Measurements from ENCODE around the gene DECR2. TPM values are rescaled to one million over a fixed set of nuclear protein-coding genes. Genes with fewer than 3 reads are reported as not detected.

DECR2 gene
- total RNA-seq, 1 experiment from 2014 or later: 5.9 TPM

DNA sequence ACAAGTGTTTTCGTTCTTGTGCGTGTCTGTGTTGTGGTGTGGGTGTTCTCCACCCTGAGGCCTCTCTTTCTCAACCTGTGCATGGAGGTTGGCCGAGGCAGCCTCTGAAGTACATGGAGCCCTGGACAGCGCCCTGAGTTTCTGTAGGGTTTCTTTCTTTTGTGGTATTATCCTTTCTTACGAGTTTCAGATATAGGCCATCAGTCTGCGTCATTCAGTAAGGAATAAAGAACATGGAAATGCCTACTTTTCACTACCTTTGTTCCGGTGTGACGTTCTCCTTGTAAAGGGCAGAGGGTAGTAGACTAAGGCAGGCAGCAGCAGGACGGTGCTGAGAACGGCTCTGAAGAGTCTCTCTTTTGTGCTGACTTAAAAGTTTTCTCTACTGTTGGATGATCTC is 42.3 kb downstream of the DECR2 start:
- no peak for DNase-seq (ENCODE audit: low spot score)

DNA sequence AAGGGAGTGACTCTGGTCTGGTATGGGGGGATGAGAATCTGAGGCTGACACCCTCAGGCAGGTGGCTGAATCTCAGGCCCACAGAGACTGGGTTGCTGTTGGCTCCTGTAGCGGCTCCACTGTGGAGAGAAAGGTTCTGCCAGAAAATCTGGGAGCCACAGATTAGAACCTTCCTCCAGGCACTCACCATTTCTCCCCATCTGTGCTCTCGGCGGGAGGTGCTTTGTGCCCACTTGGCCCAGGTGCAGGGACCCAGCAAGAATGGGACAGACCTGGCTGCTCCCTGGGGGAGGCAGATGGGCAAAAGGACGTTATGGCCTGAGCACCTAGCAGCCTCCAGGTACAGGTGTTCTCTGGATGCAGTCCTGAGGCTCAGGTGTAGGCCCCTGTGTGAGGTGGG is 43.9 kb downstream of the DECR2 start:
- DNase-seq (ENCODE audit: low spot score): no peak

DNA sequence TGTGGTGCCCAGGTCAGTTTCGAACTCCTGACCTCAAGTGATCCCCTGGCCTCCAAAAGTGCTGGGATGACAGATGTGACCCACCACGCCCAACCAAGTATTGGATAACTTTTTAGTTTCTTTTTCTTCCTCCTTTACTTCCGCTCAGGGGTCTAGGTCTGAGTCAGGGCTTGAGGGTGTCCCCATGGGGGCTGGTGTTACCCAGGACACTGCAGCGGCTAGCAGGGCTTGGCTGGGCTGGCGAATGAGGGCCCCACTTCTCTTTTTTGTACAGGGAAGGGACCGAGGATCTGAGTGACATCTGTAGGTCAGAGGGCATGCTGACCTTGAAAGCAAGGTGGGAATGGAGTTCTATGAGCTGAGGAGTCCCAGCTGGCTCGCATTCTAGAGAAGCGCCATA is 48.7 kb downstream of the DECR2 start:
- DNase-seq (ENCODE audit: low spot score): no peak

DNA sequence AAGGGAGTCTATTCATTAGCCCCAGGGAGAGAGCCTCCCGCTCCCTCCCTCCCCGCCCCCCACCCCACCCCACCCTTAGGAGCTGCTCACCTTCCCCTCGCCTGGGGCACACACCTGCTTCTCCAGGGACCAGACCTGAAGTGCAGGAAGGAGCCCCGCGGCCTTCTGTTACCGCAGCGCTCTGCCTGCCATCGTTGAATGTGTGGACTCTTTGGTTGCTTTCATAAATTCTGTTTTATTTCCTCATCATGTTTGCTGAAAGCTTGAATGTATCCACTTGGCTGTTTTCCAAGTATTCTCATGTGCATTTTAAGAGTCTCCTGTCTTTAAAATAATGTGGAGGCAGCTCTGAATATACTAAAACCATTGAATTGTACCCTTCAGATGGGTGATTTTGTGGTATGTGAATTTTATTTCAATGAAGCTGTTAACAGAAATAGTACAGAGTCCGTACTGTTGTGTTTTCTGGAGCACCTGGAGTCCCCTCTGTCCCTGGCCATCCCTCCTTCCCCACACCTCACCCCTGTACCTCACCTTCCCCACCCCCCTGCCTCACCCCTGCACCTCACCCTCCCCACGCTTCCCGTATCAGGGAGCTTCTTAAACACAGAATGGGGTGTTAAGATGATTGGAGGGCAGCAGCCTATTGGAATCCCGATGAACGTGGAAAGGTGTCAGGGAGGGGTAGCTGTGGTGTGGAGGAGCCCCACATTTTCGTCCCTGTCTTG is 49.3 kb downstream of the DECR2 start:
- DNase-seq (ENCODE audit: low spot score): no peak

DNA sequence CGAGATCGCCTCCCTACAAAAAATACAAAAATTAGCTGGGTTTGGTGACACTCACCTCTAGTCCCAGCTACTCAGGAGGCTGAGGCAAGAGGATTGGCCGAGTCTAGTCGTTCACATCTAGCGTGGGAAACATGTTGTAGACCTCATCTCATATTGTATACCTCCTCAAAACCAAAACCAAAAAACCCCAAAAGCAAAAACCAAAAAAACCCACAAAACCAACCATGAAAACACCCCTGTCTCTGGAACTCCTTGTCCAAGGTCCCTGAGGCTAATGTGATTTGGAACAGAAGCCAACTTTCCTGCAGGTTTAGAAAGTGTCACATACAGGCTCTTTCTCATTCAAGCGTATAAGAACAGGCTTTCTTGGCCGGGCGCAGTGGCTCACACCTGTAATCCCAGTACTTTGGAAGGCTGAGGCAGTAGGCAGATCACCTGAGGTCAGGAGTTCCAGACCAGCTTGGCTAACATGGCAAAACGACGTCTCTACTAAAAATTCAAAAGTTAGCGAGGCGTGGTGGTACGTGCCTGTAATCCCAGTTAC is 52.8 kb downstream of the DECR2 start:
- no peak for DNase-seq (ENCODE audit: low spot score)

DNA sequence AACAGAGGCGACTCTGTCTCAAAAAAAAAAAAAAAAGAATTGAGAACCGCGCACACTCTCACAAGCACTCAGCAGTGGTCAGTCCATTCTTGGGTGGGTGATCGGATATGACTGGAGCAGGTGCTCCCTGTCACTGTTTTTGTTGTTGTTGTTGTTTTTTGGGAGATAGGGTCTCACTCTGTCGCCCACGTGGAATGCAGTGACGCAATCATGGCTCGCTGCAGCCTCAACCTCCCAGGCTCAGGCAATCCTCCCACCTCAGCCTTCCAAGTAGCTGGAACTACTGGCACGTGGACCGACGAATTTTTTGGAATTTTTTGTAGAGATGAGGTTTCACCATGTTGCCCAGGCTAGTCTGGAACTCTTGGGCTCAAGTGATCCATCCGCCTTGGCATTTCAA is 53.8 kb downstream of the DECR2 start:
- no peak for DNase-seq (ENCODE audit: low spot score)

DNA sequence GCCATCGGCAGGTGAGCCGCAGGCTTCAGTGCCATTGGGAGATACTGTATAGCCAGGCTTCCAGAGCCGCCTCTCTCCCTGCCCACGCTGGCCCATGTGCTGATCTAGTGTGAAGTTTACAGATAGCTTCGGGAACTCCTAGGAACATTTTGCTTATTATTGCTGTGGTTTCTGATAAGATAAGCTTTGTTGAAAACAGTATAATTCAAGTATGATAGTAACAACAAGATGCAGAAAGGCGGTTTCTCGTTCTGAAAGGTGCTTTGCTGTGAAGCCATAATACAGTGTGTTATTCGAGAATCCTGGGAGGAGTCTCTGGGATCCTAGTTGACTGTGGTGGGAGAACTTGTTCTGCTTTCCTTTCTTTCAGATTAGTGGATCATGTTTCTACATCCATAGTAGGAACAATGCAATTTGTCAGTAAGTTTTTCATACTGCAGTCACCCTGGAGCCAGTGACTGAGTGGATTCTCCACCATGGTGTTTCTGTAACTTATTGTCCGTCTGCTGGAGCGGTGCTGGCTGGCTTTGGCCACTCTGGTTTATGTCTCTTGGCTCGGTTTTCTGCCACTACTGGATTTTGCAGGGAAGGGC is 55.3 kb downstream of the DECR2 start:
- no peak for DNase-seq (ENCODE audit: low spot score)

DNA sequence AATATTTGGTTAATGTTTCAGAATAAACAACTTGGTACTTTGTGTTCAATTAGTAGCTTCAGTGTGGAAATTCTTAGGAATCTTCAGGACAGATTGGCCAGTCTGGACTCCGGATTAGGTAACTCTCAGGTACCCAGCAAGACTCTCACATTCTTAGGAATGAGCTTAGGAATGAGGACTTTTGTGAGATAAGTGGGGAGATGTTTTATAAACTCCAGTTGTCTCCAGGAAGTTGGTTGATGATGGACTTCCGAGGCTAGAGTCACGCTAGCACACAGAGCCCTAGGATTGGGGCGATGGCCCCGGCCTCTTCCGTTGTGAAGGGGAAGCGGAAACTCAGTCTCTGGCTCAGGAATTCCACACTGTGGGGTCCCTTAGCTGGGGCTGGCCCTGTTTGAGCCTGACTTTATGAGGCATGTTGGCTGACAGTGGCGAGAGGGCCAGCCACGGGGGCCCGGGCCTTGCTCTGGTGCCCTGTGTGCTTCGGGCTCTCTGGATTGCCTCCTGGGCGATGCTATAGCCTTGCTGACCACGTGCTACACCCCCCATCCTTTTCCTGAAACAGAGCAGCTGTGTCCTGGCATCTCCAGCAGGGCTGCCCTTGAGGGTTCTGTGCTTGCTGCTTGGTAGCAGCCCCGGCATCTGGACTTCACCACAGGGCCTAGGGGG is 56.2 kb downstream of the DECR2 start:
- no peak for DNase-seq (ENCODE audit: low spot score)

DNA sequence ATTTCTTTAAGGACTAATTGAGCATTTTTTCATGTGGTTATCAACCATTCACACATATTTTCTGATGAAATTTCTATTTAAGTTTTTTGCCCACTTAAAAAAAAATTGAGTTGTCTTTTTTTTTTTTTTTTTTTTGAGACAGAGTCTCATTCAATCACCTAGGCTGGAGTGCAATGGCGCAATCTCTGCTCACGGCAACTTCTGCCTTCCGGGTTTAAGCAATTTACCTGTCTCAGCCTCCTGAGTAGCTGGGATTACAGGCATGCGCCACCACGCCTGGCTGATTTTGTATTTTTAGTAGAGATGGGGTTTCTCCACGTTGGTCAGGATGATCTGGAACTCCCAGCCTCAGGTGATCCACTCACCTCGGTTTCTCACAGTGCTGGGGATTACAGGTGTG is 58.1 kb downstream of the DECR2 start:
- no peak for DNase-seq (ENCODE audit: low spot score)

DNA sequence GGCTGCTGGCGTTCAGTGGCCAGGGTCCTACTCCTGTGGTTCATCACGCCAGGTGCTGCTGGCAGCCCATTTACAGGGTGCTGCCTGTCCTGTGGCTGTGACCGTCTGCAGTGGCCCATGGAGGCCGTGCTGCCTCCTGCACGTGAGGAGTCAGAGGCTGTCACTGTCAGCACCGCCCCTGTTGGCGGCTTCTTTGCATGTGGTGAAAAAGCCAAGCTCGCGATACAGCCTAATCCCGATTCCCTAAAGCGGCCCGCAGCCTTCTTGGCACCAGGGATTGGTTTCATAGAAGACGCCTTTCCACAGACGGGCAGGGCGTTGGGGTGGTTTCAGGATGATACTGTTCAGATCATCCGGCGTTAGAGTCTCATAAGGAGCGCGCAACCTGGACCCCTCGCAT is 59.1 kb downstream of the DECR2 start:
- no peak for DNase-seq (ENCODE audit: low spot score)

Other genes starting within 250 kb of the DECR2 start
- not detected in 2 replicates for gene HBZ, start 249.2 kb upstream of the DECR2 start, total RNA-seq (2014; rRNA removed; shearing (Covaris generic))
- not detected in 2 replicates for gene HBM, start 235.9 kb upstream of the DECR2 start, total RNA-seq (2014; rRNA removed; shearing (Covaris generic))
- gene HBA2, start 229.0 kb upstream of the DECR2 start, total RNA-seq (2014; rRNA removed; shearing (Covaris generic)): 3.3 TPM in 1 of 2 replicates, not detected in the other
- not detected in 2 replicates for gene HBA1, start 225.2 kb upstream of the DECR2 start, total RNA-seq (2014; rRNA removed; shearing (Covaris generic))
- not detected in 2 replicates for gene HBQ1, start 221.4 kb upstream of the DECR2 start, total RNA-seq (2014; rRNA removed; shearing (Covaris generic))
- 39.6 and 44.7 TPM in 2 replicates for gene LUC7L, start 172.4 kb upstream of the DECR2 start, total RNA-seq (2014; rRNA removed; shearing (Covaris generic))
- 118 and 178 TPM in 2 replicates for gene FAM234A, start 167.1 kb upstream of the DECR2 start, total RNA-seq (2014; rRNA removed; shearing (Covaris generic))
- not detected in 2 replicates for gene RGS11, start 125.9 kb upstream of the DECR2 start, total RNA-seq (2014; rRNA removed; shearing (Covaris generic))
- not detected in 2 replicates for gene ARHGDIG, start 121.3 kb upstream of the DECR2 start, total RNA-seq (2014; rRNA removed; shearing (Covaris generic))
- not detected in 2 replicates for gene PDIA2, start 118.7 kb upstream of the DECR2 start, total RNA-seq (2014; rRNA removed; shearing (Covaris generic))
- 5.6 and 7.0 TPM in 2 replicates for gene AXIN1, start 49.2 kb upstream of the DECR2 start, total RNA-seq (2014; rRNA removed; shearing (Covaris generic))
- gene MRPL28, start 31.3 kb upstream of the DECR2 start, total RNA-seq (2014; rRNA removed; shearing (Covaris generic)): 159 and 167 TPM in 2 replicates
- gene PGAP6, start 19.9 kb upstream of the DECR2 start, total RNA-seq (2014; rRNA removed; shearing (Covaris generic)): 13.7 and 15.9 TPM in 2 replicates
- 87.5 and 95.3 TPM in 2 replicates for gene NME4, start 4.7 kb upstream of the DECR2 start, total RNA-seq (2014; rRNA removed; shearing (Covaris generic))
- gene RAB11FIP3, start 23.8 kb downstream of the DECR2 start, total RNA-seq (2014; rRNA removed; shearing (Covaris generic)): 5.4 and 11.5 TPM in 2 replicates
- 4.4 and 8.3 TPM in 2 replicates for gene CAPN15, start 125.8 kb downstream of the DECR2 start, total RNA-seq (2014; rRNA removed; shearing (Covaris generic))
- gene PRR35, start 158.5 kb downstream of the DECR2 start, total RNA-seq (2014; rRNA removed; shearing (Covaris generic)): not detected in 2 replicates
- 0.06 and 0.43 TPM in 2 replicates for gene NHLRC4, start 165.1 kb downstream of the DECR2 start, total RNA-seq (2014; rRNA removed; shearing (Covaris generic))
- gene PIGQ, start 168.1 kb downstream of the DECR2 start, total RNA-seq (2014; rRNA removed; shearing (Covaris generic)): 7.6 and 7.7 TPM in 2 replicates
- gene RAB40C, start 188.2 kb downstream of the DECR2 start, total RNA-seq (2014; rRNA removed; shearing (Covaris generic)): 4.4 and 5.1 TPM in 2 replicates
- not detected in 2 replicates for gene WFIKKN1, start 229.1 kb downstream of the DECR2 start, total RNA-seq (2014; rRNA removed; shearing (Covaris generic))
- 85.7 and 112 TPM in 2 replicates for gene METTL26, start 234.4 kb downstream of the DECR2 start, total RNA-seq (2014; rRNA removed; shearing (Covaris generic))
- 11.9 and 14.5 TPM in 2 replicates for gene MCRIP2, start 239.9 kb downstream of the DECR2 start, total RNA-seq (2014; rRNA removed; shearing (Covaris generic))
- gene WDR90, start 247.5 kb downstream of the DECR2 start, total RNA-seq (2014; rRNA removed; shearing (Covaris generic)): 2.5 and 4.8 TPM in 2 replicates